ENCODE measurements around the gene CHSY1.

DNA sequence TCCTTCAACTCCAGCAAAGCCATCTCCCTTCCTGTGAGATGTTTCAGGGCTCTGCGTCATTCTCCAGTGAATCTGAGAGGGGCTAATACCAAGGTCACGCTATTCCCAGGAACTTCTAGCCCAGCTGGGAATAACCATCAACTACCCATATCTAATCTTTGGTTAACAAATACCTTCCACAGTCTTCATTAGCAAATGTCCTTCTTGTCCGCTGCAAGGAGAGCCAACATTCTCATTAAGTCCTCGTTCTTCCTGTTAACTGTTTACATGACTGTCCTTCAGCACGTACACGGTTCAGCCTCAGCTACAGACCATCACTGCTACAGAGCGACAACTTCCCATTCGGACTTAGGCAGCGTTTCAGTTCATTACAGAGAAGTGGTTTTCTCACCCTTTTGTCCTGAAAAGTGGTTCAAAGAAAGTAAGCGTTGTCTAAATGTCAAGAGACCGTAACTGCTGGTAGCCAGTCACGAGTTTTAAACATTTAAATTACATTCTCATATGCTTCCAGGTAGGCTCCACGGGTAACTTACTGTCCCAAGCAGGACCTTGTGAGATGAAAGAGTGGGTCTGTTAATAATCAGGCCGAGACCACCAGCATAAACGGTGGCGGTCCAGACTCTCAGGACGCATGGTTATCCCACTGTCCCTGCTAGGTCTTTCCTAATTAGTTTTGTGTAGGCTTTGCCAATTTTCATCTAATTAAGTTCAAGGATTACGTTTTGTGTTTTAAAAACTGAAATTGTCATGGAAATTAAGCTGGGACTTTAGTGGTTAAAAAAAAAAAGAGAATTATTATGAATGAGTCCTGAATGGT, 63.8 kb downstream of the CHSY1 start:
- TF ChIP-seq, protein P1, sequence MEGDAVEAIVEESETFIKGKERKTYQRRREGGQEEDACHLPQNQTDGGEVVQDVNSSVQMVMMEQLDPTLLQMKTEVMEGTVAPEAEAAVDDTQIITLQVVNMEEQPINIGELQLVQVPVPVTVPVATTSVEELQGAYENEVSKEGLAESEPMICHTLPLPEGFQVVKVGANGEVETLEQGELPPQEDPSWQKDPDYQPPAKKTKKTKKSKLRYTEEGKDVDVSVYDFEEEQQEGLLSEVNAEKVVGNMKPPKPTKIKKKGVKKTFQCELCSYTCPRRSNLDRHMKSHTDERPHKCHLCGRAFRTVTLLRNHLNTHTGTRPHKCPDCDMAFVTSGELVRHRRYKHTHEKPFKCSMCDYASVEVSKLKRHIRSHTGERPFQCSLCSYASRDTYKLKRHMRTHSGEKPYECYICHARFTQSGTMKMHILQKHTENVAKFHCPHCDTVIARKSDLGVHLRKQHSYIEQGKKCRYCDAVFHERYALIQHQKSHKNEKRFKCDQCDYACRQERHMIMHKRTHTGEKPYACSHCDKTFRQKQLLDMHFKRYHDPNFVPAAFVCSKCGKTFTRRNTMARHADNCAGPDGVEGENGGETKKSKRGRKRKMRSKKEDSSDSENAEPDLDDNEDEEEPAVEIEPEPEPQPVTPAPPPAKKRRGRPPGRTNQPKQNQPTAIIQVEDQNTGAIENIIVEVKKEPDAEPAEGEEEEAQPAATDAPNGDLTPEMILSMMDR (conservative IDR thresholded peaks at IDR 0.05; ENCODE audit: low read length), result no peak
- TF ChIP-seq EZH2phosphoT487 (IDR thresholded peaks at IDR 0.05; ENCODE audit: borderline replicate concordance, low read depth, low read length), result no peak
